GM21390 (cell line): ENCODE measurements around the gene AKT1.
"Not testable (repeated sequence)": the region's sequence is repeated elsewhere in the genome, so short reads cannot be mapped to it uniquely, and the experiment has no call there.

ENCODE experiments used
- ATAC-seq: cut with Tn5 transposase; IDR thresholded peaks from one replicate; pipeline ENCODE4 v1.9.1; 2021; ENCODE audit not compliant: unreplicated experiment

AKT1 gene

DNA sequence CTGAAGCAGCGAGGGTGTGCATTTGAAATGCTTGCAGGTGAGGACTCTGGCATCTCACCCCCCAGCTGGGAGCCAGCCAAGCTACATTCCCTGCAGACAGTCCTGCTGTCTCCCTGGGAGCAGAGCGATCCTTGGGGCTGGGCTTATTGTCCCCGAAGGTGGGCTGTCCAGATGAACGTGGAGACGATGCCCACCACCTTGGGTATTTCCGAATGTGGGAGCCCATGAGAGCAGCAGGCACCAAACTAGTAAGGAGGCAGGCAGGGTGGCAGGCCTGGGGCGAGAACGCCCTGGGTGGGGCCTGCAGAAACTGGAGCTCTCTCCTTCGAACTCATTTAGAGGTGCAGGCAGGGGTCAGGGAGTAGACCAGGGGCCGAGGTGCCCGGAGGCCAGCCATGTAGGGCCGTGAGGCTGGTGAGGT, 23.8 kb upstream of the AKT1 start:
- no peak for ATAC-seq

DNA sequence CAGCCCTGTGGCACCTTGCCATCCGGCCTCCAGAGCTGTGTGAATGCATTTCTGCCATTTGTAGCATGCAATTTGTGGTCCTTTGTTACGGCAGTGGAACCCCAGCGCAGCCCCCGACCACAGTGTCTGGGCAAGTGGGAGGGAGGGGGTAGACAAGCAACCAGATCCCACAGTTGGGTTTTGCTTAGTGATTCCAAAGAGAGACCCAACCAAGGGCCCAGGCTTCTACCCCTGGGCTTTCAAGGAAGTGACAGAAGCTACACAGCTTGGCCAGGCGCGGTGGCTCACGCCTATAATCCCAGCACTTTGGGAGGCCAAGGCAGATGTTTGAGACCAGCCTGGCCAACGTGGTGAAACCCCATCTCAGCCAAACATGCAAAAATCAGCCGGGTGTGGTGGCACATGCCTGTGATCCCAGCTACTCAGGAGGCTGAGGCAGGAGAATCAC, 23.2 kb upstream of the AKT1 start:
- ATAC-seq, result no peak

DNA sequence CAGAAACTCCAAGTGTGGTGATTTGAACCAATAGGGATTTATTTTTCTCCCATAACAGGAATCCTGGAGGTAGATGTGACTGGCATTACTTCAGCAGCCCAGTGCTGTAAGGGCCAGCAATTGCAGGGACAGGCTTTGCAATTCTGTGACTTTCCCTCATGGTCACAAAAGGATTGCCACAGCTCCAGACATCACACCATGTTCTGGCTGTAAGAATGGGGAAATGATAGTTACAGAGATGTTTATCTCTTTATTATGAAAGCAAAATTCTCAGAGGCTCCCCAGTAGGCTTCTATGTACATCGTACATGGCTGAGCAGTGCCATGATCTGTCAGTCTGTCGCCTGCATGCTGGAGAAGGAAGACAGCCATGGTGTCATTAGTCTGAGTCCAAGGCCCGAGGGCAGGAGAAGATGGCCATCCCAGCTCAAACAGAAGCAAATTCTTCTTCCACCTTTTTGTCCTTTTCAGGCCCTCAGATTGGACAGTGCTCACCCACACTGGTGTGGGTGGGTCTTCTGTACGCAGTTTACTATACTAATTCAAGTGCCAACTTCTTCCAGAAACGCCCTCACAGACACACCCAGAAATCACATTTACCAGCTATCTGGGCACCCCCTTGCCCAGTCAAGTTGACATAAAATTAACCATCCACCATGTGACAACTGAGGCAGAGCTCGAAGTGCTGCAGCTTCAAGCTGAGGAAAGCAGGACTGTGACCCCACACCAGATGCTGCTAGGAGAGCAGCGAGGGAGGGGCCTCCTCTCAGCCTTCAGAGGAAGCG, 22.6 kb upstream of the AKT1 start:
- ATAC-seq, result no peak

DNA sequence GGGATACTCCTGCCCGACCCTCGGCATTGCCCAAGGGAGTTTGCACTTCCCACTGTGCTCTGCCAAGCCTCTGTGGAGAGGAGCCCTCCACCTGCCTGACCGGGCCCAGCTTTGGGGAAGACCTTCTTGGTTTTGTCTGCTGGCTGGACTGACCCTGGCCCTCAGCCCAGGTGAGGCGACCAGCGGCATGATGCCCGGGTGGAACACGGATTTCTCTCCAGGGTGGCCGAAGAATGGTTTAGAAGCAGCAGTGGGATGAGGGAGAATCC, 21.0 kb upstream of the AKT1 start:
- ATAC-seq, result no peak

DNA sequence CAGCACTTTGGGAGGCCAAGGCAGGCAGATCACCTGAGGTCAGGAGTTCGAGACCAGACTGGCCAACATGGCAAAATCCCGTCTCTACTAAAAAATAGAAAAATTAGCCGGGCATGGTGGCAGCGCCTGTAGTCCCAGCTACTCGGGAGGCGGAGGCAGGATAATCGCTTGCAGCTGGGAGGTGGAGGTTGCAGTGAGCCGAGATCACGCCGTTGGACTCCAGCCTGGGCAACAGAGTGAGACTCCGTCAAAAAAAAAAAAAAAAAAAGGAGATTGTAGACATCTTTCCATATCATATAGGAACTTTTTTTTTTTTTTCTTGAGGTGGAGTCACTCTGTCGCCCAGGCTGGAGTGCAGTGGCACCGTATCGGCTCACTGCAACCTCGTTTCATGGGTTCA, 19.2 kb upstream of the AKT1 start:
- not testable (repeated sequence) for ATAC-seq

DNA sequence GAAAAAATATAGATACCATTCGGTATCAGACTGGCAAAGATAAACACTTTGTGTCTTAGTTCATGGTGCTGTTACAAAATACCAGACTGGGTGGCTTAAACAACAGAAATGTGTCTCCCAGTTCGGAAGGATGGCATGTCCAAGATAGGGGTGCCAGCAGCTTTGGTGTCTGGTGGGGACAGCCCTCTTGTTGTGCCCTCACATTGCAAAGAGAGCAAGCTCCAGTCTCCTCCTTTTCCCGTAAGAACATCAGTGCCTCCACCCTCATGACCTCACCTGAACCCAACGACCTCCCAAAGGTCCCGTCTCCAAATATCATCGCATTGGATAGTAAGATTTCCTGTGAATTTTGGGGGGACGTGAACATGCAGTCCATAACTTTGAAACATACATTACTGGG, 17.7 kb upstream of the AKT1 start:
- ATAC-seq, result no peak

DNA sequence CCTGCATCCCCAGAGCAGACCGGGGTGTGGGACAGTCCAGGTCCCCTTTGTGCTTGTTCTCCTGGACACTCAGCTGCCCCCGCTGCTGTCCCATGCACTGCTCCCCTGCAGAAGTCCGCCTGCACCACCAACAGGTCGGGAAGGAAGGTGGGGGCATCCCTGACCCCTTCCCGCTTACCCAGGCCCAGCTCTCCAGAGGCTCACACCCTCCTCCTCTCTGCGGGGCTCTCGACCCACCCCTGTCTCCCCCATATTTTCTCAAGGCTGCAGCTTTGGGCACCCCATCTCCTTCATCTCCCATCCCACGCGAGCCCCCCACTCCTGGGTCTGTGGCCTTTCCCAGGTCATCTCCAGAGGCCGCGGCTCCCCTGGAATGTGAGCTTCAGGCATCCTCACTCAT, 14.8 kb upstream of the AKT1 start:
- ATAC-seq, result no peak

DNA sequence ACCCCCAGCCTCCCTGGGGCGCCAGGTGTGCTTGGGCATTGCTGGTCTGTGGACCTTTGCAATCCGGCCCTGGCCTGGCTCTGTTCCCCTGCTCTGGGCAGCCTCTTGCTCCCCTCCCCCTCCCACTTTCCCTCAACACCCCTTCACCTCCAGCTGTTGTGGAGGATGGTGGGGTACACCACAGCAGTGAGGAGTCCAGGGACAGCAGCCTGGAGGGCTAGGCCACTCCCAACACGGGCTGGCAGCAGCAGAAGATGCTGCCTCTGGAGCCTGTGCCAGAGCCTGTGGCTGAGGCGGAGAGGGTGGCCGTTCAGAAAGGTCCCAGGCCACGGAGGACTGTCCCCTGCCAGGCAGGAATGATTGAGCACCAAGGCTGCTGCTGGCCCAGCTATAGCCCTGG, 12.9 kb upstream of the AKT1 start:
- no peak for ATAC-seq

DNA sequence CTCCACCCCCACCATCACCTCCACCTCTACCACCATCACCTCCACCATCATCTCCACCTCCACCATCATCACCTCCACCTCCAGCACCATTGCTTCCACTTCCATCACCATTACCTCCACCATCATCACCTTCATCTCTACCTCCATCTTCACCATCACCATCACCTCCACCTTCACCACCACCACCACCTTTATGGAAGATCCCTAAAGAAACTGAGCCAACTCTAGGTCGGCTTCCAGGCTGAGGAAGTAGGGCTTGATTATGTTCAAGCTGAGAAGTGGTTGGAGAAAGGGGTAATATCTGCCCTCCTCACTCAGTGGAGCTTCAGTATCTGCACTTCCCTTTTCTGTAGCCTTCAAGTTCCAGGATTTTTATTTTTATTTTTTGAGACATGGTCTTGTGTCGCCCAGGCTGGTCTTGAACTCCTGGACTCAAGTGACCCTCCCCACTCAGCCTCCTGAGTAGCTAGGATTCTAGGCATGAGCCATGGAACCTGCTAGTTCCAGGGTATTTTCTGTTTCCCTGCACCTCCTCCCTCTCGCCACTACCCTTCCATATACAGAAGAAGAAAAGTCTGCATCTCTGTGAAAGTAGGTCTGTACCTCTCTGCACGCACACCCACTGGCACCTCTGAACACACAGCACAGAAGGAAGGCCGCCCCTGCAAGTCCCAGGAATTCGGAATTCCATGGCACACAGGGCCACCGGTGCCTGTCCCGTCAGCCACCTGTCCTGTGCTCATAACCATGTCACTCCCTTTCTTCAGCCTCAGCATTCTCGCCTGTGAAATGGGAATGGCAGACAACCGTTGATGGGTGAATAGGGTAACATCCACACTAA, 11.3 kb upstream of the AKT1 start:
- no peak for ATAC-seq

DNA sequence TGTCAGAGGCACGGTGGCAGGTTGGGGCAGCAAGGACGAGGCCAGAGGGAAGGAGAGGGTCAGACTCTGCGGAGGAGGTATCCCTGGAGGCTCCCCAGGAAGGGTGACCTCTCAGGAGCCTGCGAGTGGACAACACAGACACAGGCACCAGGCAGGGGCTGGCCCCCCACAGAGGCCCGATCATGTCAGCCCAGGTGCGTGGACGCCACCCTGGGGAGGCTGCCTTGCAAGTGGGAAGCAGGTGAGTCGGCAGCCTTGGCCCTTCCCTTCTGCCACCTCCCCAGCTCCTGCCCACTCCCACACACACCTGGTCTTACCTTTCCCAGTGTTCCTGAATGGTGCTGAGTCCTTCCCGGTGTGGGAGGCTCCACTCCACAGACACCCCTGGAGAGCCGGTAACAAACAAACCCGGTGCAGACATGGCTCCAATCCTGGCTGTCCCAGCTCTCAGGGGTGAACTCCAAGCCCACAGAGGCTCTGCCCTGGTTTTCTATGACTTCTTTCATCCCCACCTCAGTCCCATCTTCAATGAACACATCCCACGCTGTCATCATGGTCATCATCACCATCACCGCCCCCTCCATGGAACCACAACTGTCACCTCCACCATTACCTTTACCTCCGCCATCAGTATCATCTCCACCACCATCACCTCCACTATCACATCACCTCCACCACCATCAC, 10.5 kb upstream of the AKT1 start:
- no peak for ATAC-seq

DNA sequence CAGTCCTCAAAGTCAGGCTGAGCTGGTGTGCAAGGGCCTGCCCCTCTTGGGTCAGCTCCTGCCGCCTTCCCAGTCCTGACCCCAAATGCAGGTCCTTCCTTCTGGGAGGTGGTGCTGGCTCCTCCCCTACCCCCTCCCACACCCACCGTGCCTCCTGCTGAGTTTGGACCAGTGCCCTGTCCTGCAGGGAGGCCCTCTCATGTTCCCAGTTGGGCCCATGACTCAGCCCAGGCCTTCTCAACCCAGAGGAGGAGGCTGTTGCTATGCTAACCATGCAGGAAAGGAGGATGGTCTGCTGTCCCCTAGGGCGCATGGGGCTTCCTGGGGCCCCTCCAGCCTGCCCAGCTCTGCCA, 9.8 kb upstream of the AKT1 start:
- ATAC-seq, result no peak

DNA sequence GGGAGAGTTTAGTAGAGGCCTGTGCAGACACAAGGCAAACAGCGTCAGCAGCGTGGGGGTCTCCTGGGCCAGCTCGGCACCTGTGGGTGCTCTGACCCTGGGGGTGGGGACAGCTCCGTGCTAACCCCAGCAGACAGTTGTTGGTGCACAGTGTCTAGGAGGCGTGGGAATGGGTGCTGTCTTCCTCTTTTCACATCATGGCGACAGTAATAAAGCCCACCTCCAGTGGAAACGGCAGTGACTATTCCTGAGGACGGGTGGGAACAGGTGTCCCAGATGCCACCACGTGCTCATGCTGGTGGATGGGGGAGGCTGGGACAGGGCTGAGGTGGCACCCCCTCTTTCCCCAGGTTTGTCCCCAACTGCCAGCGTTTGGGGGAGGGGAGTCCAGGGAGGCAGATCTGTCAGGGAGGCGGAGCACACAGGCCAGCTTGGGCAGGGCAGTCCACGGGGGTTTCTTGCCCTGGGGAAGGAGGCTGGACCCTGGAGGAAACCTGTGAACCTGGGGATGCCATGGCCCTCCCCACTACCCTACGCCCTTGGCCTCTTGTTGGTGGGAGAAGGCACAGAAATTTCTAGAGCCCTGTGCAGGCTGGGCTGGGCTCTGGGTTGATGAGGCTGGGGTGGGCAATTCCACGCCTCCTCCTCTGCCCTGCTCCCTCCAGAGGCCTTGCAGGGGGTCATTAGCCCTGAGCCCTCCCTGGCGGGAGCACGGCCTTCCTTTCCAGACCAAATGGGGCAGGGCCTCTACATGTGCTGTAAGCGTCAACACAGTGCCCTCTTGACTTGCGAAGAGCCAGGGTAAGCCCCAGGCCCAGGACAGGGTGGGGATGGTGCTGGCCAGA, 9.2 kb upstream of the AKT1 start:
- no peak for ATAC-seq

DNA sequence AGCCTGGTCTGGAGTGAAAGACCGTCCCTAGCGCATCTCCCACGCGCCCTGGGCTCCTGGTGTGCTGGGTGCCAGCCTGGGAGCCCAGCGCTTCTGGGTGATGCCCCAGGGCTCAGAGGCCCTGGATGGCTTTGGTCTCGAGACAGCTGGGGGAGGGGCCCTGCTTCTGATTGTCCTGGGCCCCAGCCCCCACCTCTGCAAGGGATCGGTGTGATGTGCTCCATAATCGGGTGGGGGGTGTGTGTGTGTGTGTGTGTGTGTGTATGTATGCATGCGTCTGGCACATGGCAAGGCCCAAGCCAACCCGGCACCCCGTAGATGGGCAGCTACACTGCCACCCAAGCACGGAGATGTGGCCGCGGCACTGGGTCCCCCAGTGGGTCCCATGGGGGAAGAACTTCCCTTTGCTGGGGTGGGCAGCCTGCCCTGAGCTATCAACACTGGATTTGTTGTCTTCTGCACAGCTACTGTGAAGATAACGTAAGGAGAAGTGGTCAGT, 8.4 kb upstream of the AKT1 start:
- ATAC-seq, result no peak

DNA sequence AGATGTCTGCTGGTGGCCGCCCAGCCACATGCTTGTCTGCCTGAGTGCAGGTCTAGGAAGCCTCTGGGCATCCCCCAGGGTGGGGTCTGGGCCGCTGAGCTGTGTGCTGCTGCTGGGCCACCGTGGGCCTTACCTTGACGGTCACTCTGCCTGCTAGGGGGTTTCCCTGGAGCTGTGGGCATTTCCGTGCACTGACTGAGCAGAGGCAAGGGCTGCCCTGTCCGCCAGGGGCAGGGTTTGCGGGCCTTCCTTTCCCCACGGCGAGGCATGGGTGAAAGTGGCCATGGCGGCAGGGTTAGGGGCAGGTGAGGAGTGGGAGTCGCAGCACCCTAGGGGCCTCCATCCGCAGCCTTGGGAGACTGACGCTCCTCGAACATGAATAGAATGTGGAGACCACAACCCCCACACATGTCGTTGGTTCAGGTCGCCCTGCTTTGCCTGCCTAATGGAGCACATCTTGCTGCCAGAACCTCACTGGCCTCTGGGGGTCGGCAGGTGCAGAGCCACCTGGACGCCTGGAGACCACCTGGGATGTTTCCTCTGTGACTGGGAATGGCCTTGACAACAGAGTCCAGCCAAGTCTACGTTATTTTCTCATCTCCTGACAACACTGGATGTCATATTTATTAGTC, 7.8 kb upstream of the AKT1 start:
- no peak for ATAC-seq

DNA sequence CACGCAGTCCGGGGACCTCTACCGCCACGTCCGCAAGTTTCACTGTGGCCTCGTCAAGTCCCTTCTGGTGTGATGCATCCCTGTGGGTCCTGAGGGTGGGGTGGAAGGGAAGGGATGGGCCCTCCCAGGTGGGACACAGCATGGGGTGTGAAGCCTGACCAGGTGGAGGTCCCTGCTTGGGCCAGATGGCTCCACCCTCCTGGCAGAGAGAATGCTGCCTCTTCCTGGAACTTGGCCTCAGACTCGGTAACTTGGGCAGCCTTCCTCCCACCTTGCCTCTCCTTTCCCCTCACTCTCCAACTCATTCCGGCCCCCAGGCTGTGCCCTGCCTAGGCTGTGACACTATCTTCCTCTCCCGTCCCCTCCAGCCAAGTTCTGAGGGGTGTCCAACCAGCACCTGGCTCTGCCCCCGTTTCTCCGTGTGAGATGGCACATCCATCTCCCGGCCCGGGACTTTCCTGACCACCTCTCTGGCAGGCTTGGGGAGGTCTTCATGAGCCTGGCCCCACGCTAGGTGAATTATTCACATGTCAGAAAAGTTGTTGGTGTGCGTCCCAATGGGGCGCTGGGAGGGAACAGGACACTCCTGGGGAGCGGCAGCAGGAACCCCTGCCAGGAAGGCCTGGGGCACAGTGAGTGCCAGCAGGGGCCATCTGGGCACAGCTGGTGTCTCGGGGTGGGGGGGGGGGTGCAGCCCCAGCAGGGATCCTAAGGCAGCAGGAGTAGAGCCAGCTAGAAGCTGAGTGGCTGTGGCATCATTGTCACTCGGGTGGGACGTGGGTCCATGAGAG, 7.0 kb upstream of the AKT1 start:
- ATAC-seq, result no peak

DNA sequence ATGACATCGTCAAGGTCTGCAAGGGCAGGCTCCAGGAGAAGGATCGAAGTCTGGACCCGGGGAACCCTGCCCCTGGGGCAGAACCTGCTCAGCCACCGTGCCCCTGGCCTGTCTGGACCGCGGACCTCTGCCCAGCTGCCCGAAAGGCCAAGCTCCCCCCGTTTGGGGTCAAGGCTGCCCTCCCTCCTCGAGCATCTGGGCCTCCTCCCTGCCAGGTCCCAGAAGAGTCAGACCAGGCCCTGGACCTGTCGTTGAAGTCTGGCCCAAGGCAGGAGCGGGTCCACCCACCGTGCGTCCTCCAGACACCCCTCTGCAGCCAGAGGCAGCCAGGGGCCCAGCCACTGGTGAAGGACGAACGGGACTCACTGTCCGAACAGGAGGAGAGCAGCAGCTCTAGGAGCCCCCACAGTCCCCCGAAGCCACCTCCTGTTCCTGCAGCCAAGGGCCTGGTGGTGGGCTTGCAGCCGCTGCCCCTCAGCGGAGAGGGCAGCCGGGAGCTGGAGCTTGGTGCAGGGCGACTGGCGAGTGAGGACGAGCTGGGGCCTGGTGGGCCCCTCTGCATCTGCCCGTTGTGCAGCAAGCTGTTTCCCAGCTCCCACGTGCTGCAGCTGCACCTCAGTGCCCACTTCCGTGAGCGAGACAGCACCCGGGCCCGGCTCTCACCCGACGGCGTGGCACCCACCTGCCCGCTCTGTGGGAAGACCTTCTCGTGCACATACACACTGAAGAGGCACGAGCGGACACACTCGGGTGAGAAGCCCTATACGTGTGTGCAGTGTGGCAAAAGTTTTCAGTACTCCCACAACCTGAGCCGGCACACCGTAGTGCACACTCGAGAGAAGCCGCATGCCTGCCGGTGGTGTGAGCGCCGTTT, 6.2 kb upstream of the AKT1 start:
- no peak for ATAC-seq

DNA sequence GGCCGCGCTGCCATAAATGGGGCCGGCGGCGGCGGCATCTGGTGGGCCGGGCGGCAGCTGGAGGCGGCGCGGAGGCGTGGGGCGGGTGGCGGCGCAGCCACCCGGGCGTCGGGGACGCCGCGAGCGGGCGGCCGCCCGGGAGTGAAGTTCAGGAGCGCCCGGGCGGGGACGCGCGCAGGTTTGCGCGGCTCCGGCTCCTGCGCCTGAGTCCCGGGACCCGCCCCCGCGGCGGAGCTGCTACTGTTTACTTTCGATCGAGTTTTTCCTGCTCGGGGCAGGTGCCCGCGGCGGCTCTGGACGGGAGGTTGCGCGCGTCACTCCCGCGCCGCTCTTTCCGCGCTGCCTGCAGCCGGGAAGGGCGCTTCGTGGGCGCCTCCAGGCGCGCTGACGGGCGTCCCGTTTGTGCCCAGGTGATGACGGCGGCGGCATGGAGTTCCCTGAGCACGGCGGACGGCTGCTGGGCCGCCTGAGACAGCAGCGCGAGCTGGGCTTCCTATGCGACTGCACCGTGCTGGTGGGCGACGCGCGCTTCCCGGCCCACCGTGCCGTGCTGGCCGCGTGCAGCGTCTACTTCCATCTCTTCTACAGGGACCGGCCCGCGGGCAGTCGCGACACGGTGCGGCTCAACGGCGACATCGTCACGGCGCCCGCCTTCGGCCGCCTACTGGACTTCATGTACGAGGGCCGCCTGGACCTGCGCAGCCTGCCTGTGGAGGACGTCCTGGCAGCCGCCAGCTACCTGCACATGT, 5.4 kb upstream of the AKT1 start, which contains the start of gene ZBTB42:
Gene ZBTB42, plus strand, starts transcription at position 331 of the 749 bp plus-strand sequence. Its CDS starts 97 bp downstream, at position 428.
- ATAC-seq, result peak; percentile 37
